T-helper 2 cell treated with Interferon-gamma antibody and Interleukin-4, amounts not matched to agents 5 μg/mL and 100 μg/mL, for 36 hours (primary cell): ENCODE measurements around the gene C4orf54.

Source experiments
- DNase-seq: peaks from one replicate; pipeline ENCODE4 v3.0.0; 2021; ENCODE audit warnings: low spot score
- H3K27ac Mint-ChIP-seq: one replicate; pipeline ENCODE4 v1.8.0; 2021; ENCODE audit warnings: mild to moderate bottlenecking, mixed read lengths
- H3K27me3 Mint-ChIP-seq: one replicate; pipeline ENCODE4 v1.8.0; 2021; ENCODE audit warnings: low read depth, mixed read lengths
- H3K36me3 Mint-ChIP-seq: one replicate; pipeline ENCODE4 v1.8.0; 2021; ENCODE audit warnings: low read depth, mixed read lengths
- H3K4me1 Mint-ChIP-seq: one replicate; pipeline ENCODE4 v1.8.0; 2021; ENCODE audit warnings: low read depth, mixed read lengths
- H3K4me3 Mint-ChIP-seq: one replicate; pipeline ENCODE4 v1.8.0; 2022; ENCODE audit warnings: mild to moderate bottlenecking, moderate library complexity, mixed read lengths
- H3K9me3 Mint-ChIP-seq: one replicate; pipeline ENCODE4 v1.8.0; 2021; ENCODE audit warnings: mixed read lengths

Gene C4orf54

DNA sequence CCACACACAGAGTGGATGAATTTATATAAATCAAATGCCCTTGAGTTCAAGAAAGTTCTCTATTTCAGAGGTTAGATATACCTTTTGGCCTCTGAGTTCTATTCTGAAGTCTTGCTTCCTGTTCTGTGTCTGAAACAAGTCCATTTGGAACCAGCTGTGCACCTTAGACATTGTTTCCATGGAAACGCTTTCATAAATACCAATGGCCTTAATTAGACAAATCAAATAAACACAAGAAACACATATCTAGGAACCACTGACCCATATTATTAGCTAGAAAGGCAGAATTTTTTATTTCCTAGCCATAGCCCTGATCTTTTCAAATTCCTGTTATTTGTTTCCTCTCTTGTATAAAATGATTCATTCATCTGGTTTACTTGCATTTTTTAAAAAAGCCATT lies 8.4 kb upstream of the C4orf54 start:
- H3K4me1 Mint-ChIP-seq: no peaks in the 10 kb centered on the region
- no peak for DNase-seq
- peaks cover 4% of the 10 kb centered on the region for H3K9me3 Mint-ChIP-seq
- H3K4me3 Mint-ChIP-seq: no peak overlapping the region
- H3K36me3 Mint-ChIP-seq: no peaks in the 10 kb centered on the region
- H3K27ac Mint-ChIP-seq: no peak overlapping the region
- peaks cover 6% of the 10 kb centered on the region for H3K27me3 Mint-ChIP-seq

DNA sequence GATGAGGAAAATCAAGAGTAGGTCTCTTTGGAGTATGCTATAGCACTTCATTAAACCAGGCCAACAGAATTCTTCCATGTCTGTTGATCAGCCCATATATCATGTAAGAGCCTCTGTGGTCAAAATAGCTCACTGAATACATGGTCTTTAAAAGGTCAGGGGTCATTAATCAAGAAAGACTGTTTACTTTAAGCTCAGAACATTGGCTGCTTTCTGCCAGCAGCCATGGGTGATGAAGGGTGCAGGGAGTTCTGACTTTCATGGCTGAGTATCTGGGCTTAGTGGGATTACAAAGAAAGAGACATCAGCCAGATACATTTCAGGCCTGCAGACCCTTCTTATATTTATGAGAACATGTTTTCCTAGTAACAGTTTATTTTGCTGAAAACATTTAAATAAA lies 7.1 kb upstream of the C4orf54 start:
- Mint-ChIP-seq H3K36me3 (no peaks in the 10 kb centered on the region), H3K27me3 (peaks cover 6% of the 10 kb centered on the region), H3K4me3 (no peak overlapping the region), H3K9me3 (no peaks in the 10 kb centered on the region), H3K27ac (no peak overlapping the region), H3K4me1 (no peaks in the 10 kb centered on the region)
- no peak for DNase-seq

DNA sequence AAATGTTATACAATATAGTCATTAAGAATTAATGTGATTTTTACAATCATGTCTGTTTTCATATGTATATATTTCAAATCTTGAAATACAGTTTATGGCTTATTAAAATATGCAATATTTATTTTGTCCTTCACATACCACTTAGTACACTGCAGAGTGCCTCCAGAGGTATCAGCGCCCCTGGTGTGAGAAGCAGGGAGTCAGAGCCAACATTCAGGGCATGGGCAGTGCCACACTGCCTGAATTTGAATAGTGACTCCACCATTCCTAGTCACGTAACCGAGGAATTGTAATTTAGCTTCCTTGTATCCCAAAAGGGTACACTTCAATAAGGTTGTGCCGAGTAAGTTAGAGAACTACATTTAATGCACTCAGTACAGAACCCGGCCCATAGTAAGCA lies 4.3 kb upstream of the C4orf54 start:
- H3K36me3 Mint-ChIP-seq: no peaks in the 10 kb centered on the region
- H3K27ac Mint-ChIP-seq: no peak overlapping the region
- DNase-seq: no peak
- no peaks in the 10 kb centered on the region for H3K9me3 Mint-ChIP-seq
- no peaks in the 10 kb centered on the region for H3K4me1 Mint-ChIP-seq
- peaks cover 6% of the 10 kb centered on the region for H3K27me3 Mint-ChIP-seq
- H3K4me3 Mint-ChIP-seq: no peak overlapping the region

DNA sequence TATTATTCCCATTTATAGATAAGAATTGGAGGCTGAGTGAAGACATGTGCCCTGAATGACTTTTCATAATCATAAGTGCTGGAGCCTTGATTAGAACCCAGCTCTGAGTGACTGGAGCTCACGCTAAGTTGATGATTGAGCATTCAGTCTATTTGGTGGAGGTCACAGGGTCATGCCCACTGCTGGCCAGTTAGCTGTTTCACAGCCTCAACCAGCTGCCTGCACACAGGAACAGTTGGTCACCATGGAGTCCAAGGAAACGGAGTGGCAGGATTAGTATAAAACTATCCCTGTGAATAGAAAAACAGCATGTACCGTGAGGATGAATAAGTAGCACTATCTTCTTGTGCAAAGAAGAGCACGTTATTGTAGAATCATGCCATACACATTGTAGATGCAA lies 1.0 kb upstream of the C4orf54 start:
- DNase-seq: no peak
- Mint-ChIP-seq H3K36me3 (no peaks in the 10 kb centered on the region), H3K4me1 (no peaks in the 10 kb centered on the region), H3K27ac (no peak overlapping the region), H3K4me3 (no peak overlapping the region), H3K27me3 (peaks cover 6% of the 10 kb centered on the region), H3K9me3 (no peaks in the 10 kb centered on the region)

DNA sequence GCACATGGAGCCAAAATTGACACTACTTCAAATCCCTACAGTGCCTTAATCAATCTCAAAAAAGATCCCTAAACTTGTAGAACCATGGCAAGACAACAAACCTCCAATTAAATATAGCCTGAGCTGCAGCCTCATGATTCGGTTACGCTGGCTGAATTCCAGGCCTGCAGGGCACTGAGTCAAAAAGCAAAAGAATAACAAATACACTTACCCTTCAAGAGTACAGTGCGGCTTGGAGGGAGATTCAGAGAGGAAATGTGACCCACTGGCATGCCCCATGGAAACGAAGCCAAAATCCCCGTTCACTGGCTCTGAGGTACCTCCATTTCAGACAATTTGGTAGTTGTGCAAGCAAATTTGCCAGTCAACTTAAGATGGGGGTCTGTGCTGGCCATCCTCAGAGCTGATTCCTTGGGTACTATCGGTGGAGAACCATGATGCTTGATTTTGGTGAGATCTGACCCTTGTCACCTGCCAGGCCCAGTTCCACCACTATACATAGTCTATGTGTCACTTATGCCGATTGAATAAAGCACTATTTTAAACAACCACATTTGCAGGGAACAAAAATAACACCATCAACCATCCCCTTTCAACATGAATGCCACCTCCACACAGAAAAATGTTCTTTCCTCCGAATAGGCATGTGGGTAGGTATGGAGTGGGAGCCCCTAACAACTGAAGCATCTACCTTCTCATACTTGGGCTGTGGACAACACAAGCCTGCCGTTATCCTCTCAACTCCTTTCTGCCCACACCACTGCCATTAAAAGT lies 2.1 kb downstream of the C4orf54 start:
- Mint-ChIP-seq H3K27ac (no peak overlapping the region), H3K36me3 (no peaks in the 10 kb centered on the region), H3K27me3 (no peaks in the 10 kb centered on the region), H3K4me3 (no peak overlapping the region), H3K4me1 (no peaks in the 10 kb centered on the region), H3K9me3 (no peaks in the 10 kb centered on the region)
- DNase-seq: no peak

DNA sequence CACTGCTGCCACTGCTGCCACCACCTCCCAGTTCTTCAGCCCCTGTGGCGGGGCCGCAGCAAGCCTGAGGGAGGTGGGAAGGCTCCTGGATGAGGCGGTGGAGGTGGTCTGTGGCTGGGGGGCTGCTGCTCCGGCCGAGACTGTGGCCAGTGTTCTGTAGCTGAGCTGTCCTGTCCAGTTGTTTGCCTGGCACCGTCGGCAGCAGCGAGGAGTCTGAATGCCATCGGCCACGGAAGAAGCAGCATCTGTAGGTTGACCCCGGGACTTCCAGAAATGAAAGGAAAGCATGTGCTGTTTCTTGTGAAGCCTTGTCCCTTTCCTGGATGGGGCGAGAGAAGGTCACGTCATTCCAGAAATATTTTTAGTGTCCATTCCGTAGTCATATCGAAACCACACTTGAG lies 3.3 kb downstream of the C4orf54 start:
- Mint-ChIP-seq H3K4me3 (no peak overlapping the region), H3K36me3 (no peaks in the 10 kb centered on the region), H3K27ac (no peak overlapping the region), H3K27me3 (no peaks in the 10 kb centered on the region), H3K9me3 (no peaks in the 10 kb centered on the region), H3K4me1 (no peaks in the 10 kb centered on the region)
- no peak for DNase-seq

DNA sequence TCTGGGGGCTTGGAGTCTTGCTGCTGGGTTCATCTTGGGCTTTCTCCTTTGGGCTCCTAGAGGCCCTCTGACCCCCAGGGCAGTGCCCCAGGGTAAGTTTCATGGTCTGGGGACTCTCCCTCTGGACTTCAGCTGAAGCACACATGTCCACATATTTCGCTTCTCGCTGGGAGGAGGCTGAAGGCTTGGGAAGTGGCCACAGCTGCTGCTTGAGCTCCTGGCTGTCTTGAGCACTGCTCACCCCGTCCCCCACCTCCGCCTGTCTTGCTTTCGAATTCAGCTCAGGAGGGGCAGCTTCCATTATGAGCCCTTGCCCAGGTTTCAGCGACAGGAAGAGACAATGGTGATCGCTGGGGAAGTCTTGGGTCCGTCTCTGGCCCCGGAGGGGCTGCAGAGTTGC lies 3.7 kb downstream of the C4orf54 start:
- H3K36me3 Mint-ChIP-seq: no peaks in the 10 kb centered on the region
- no peak for DNase-seq
- no peak overlapping the region for H3K4me3 Mint-ChIP-seq
- H3K27me3 Mint-ChIP-seq: no peaks in the 10 kb centered on the region
- no peaks in the 10 kb centered on the region for H3K4me1 Mint-ChIP-seq
- no peaks in the 10 kb centered on the region for H3K9me3 Mint-ChIP-seq
- H3K27ac Mint-ChIP-seq: no peak overlapping the region

DNA sequence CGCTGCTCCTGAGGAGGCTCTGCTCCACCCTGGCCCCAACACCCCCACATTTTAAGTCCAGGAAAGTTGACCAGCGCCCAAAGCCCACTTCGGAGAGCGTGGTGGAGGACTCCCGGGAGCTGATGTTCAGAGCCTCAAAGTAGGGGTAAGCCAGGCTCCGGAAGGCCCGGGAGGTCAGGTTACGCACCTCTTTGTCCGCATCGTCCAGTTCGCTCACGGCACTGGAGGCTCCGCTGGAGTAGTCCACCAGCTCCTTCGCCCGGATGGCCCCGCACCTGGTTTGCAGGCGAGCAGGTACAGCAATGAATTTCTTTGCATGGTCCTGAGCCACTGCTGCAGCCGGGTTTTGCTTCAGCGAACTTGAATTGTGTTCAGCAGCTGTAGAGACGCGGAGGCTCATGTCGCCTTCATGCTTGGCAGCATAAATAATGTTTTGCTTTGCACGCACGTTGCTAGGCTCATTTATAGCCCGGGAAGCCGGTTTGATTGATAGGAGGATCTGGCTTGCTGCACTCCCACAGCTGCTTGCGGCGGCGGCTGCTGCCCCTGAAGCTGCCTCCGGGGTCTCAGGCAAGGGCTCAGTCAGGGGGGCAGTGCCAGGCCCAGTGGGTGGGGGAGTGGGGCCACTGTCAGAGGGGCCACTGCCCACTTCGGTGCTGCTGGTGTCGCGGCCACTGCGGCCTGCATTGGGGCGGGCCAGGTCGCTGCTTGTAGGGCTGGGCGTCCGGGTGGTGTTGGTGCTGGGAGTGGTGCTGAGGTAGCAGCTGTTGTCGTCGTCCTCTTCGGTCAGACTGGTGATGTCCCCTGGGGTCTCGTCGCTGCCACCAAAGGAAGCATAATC lies 4.8 kb downstream of the C4orf54 start:
- H3K36me3 Mint-ChIP-seq: no peaks in the 10 kb centered on the region
- no peaks in the 10 kb centered on the region for H3K27me3 Mint-ChIP-seq
- no peaks in the 10 kb centered on the region for H3K4me1 Mint-ChIP-seq
- H3K4me3 Mint-ChIP-seq: no peak overlapping the region
- no peak overlapping the region for H3K27ac Mint-ChIP-seq
- no peaks in the 10 kb centered on the region for H3K9me3 Mint-ChIP-seq
- no peak for DNase-seq

DNA sequence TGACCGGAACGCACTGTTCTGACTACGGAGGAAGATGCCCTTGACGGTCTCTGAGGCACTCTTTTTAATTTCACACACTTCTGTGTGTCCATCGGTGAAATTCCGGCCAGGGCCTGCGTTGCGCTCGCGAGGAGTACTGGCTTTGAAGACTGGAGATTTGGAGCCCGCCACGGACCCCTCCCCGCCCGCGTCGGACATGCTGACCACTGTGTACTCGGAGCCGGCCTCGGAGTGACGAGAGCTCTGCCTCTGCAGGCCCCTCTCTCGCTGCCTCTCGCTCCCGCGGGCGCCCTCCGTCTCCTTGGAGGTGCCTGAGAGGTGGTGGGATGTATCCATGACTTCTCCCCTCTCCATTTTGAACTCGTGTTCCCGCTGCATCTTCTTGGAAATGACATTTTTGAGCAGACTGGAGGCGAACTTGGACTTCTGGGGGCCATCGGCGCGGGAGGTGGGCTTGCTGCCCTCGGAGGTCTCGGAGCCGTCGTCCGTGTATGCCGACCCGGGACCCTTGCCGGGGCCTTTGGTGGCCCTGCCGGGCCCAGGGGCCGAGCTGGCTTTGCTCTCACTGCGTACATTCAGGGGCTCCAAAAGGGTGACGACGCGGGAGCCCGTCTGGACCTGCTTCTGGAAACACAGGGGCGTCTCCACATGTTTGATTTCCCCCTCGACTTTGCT lies 5.7 kb downstream of the C4orf54 start:
- Mint-ChIP-seq H3K27ac (no peak overlapping the region), H3K27me3 (no peaks in the 10 kb centered on the region)

DNA sequence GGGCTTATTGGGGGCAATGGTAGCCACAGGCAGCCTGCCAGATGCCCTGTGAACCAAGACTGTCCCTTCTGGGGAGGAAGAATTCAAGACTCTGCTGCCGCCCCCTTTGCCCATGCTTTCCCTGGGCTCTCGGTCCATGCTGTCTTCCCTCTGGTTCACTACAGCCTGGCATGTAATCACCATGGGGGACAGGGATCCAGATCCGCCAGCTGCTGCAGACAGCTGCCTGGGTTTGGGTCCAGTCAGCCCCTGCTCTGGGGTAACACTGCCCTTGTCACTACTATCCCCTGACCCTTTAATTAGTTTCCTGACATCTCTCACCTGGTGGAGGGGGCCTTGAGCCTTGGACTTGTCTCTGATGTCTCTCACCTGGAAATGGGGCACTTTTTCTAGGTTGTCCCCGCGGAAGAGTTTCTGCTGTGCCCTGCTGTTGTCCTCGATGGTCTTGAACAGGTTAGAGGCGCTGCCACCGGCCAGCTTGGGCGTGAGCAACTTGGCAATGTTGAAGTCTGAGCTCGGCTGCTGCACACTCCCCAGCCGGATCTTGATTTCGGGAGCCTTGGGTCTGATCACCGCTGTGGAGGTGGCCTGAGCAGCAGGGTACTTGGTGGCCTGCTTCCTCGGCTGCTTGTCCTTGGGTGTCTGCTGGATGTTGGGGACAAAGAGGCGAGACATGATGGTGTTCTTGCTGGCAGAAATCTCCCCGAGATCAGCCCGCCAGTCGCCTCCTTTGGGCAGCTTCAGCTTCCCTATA lies 6.4 kb downstream of the C4orf54 start:
- Mint-ChIP-seq H3K9me3 (no peaks in the 10 kb centered on the region), H3K4me3 (no peak overlapping the region), H3K27ac (no peak overlapping the region), H3K36me3 (no peaks in the 10 kb centered on the region), H3K27me3 (no peaks in the 10 kb centered on the region), H3K4me1 (no peaks in the 10 kb centered on the region)
- no peak for DNase-seq

More for the DNA sequence above, 5.7 kb downstream of the C4orf54 start:
- no peaks in the 10 kb centered on the region for H3K4me1 Mint-ChIP-seq
- H3K9me3 Mint-ChIP-seq: no peaks in the 10 kb centered on the region
- no peak overlapping the region for H3K4me3 Mint-ChIP-seq
- DNase-seq: no peak
- H3K36me3 Mint-ChIP-seq: no peaks in the 10 kb centered on the region

DNA sequence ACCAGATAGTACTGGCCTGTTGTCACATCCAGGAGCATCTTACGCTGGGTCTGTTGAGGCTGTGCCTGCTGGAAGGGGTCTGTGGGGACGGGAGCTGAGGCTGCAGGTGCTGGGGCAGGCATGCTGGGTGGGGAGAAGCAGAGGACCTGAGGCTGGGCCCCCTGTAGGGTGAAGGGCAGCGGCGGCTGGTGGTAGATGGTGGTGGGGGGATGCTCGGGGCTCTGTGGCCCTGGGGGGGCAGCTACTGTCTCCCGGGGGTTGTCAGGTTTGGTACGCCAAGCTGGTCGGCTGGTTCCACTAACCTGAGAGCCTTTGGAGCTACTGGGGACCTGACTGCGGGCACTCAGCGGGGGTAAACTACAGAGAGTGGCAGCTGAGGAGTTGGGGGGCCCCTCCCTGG lies 7.8 kb downstream of the C4orf54 start:
- no peak overlapping the region for H3K27ac Mint-ChIP-seq

DNA sequence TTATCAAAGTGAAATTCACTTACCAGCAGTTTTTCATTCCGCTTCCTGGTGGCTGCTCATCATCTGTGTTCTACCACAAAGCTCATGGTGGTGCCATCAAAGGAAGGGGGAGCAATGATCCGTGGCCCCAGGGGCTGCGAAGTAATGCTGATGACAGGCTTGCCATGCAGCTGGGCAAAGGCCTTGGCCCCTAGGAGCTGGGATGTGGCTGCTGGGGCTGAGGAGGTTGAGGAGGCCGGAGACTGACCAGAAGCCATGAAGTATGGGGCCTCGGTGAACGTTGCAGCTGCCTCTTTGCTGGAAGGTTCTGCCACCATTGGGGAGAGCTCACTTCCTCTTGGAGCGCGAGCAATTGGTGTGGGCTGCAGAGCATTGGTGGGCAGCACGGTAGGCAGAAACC lies 8.4 kb downstream of the C4orf54 start:
- H3K4me1 Mint-ChIP-seq: no peaks in the 10 kb centered on the region
- no peaks in the 10 kb centered on the region for H3K9me3 Mint-ChIP-seq
- H3K27me3 Mint-ChIP-seq: peaks cover 3% of the 10 kb centered on the region
- no peak overlapping the region for H3K27ac Mint-ChIP-seq
- no peaks in the 10 kb centered on the region for H3K36me3 Mint-ChIP-seq
- DNase-seq: no peak
- H3K4me3 Mint-ChIP-seq: no peak overlapping the region

More for the DNA sequence above, 7.8 kb downstream of the C4orf54 start:
- Mint-ChIP-seq H3K4me3 (no peak overlapping the region), H3K36me3 (no peaks in the 10 kb centered on the region), H3K9me3 (no peaks in the 10 kb centered on the region), H3K27me3 (peaks cover under 1% of the 10 kb centered on the region), H3K4me1 (no peaks in the 10 kb centered on the region)
- DNase-seq: no peak

DNA sequence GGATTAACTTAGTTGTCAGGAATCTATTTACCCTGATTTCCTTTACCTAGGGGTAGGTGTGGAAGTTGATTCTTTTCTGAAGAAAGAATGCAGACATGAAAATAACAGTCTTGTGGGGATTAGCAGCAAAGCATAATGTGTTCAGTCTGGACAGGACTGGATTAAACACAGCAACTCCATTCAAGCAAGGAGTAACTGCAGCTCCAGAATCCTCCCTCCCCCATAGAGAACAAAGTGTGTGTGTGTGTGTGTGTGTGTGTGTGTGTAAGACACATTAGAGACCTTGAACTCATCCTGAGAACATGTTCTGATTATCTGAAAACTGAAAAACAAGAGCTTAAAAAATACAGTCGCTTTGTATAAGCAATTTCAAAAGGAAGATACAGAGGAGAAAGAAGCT lies 9.3 kb downstream of the C4orf54 start:
- no peaks in the 10 kb centered on the region for H3K36me3 Mint-ChIP-seq
- no peak overlapping the region for H3K27ac Mint-ChIP-seq
- no peak for DNase-seq
- H3K27me3 Mint-ChIP-seq: peaks cover 3% of the 10 kb centered on the region
- H3K9me3 Mint-ChIP-seq: no peaks in the 10 kb centered on the region
- H3K4me3 Mint-ChIP-seq: no peak overlapping the region
- H3K4me1 Mint-ChIP-seq: no peaks in the 10 kb centered on the region
